ENCODE data around the gene ANXA3.

- no peak for TF ChIP-seq POLR2A (IDR thresholded peaks at IDR 0.05)
- TF ChIP-seq, protein P1, sequence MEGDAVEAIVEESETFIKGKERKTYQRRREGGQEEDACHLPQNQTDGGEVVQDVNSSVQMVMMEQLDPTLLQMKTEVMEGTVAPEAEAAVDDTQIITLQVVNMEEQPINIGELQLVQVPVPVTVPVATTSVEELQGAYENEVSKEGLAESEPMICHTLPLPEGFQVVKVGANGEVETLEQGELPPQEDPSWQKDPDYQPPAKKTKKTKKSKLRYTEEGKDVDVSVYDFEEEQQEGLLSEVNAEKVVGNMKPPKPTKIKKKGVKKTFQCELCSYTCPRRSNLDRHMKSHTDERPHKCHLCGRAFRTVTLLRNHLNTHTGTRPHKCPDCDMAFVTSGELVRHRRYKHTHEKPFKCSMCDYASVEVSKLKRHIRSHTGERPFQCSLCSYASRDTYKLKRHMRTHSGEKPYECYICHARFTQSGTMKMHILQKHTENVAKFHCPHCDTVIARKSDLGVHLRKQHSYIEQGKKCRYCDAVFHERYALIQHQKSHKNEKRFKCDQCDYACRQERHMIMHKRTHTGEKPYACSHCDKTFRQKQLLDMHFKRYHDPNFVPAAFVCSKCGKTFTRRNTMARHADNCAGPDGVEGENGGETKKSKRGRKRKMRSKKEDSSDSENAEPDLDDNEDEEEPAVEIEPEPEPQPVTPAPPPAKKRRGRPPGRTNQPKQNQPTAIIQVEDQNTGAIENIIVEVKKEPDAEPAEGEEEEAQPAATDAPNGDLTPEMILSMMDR (IDR thresholded peaks at IDR 0.05): no peak
These were observed 49.4 kb downstream of the ANXA3 start for GRCh38 chr4:78601013-78601412.
